Endometrial microvascular endothelial cells (primary cell): Measurements from ENCODE around the gene TTC7B. TPM values are rescaled to one million over a fixed set of nuclear protein-coding genes. Genes with fewer than 3 reads are reported as not detected.
"Not testable (repeated sequence)": the region's sequence is repeated elsewhere in the genome, so short reads cannot be mapped to it uniquely, and the experiment has no call there.

Source experiments
- in situ Hi-C: cut with HindIII; loops from 2 replicates; pipeline ENCODE4 v1.10.0; 2017; ENCODE audit warnings: low sequenced_read_pairs, low pct_unique_long_range_greater_than_20kb; ENCODE audit errors: inconsistent ontology term
- total RNA-seq: library from RNA; depleted of rRNA; stranded (reverse); fragments of >200 nt; gene quantifications from one replicate; pipeline ENCODE4 v1.2.3, GENCODE V29; 2015; ENCODE audit errors: inconsistent ontology term

TTC7B gene
- total RNA-seq, 1 donor from 2014 or later = 50.5 TPM

- in situ Hi-C loops = no loop called here
These were observed 276.8 kb downstream of the TTC7B start for GRCh38 chr14:90539496-90539775.

- in situ Hi-C loops = no loop called here
These were observed 277.3 kb downstream of the TTC7B start for GRCh38 chr14:90538716-90539495.

- in situ Hi-C loops = no loop called here
These were observed 278.1 kb downstream of the TTC7B start for GRCh38 chr14:90538095-90538494.

- in situ Hi-C loops = no loop called here
These were observed 279.6 kb downstream of the TTC7B start for GRCh38 chr14:90536511-90537191.

GRCh38 chr14:90536092-90536491 lies 280.1 kb downstream of the TTC7B start:
- in situ Hi-C loops = no loop called here

GRCh38 chr14:90535556-90536090 lies 280.6 kb downstream of the TTC7B start:
- in situ Hi-C loops = no loop called here

- in situ Hi-C loops = no loop called here
These were observed 281.2 kb downstream of the TTC7B start for GRCh38 chr14:90534838-90535555.

GRCh38 chr14:90534091-90534837 lies 282.0 kb downstream of the TTC7B start:
- in situ Hi-C loops = no loop called here

- in situ Hi-C loops = no loop called here
These were observed 282.6 kb downstream of the TTC7B start for GRCh38 chr14:90533591-90534021.

- in situ Hi-C loops = no loop called here
These were observed 283.3 kb downstream of the TTC7B start for GRCh38 chr14:90532826-90533525.

- in situ Hi-C loops = no loop called here
These were observed 284.7 kb downstream of the TTC7B start for GRCh38 chr14:90531497-90531896.

- in situ Hi-C loops = no loop called here
These were observed 285.7 kb downstream of the TTC7B start for GRCh38 chr14:90530523-90530922.

GRCh38 chr14:90527978-90528377 lies 288.3 kb downstream of the TTC7B start:
- in situ Hi-C loops = no loop called here

GRCh38 chr14:90526536-90526935 lies 289.7 kb downstream of the TTC7B start:
- in situ Hi-C loops = not testable (repeated sequence)

- in situ Hi-C loops = not testable (repeated sequence)
These were observed 290.7 kb downstream of the TTC7B start for GRCh38 chr14:90525353-90526028.

GRCh38 chr14:90523961-90524875 lies 292.0 kb downstream of the TTC7B start:
- in situ Hi-C loops = no loop called here

GRCh38 chr14:90523544-90523943 lies 292.7 kb downstream of the TTC7B start:
- in situ Hi-C loops = no loop called here
